K562 (cell line): ENCODE measurements around the gene EPHB2. TPM values are rescaled to one million over a fixed set of nuclear protein-coding genes. Genes with fewer than 3 reads are reported as not detected.

Source experiments
- ATAC-seq: fragments of 200-7000 bp; cut with Tn5 transposase; 3 replicates; pipeline ENCODE4 v1.9.1; 2020; ENCODE audit warnings: moderate library complexity
- BruUV-seq: library from RNA; stranded (reverse); fragments of 400-500 nt; replicated peaks from 2 replicates; lab custom pipeline; 2021; lab: Mats Ljungman, UMichigan
- CTCF ChIA-PET: fragments of 300-600 bp; formaldehyde crosslinking; extraction: SDS; loops from one replicate; lab custom pipeline; 2021; ENCODE audit warnings: low intra/inter-chr PET ratio; lab: Yijun Ruan, JAX
- POLR2A ChIA-PET: fragments of 300-600, 350-650 bp; sonication (Branson Sonifier 250); formaldehyde crosslinking; extraction: SDS; loops from one replicate; lab custom pipeline; 2021; ENCODE audit warnings: antibody characterized with exemption, inconsistent platforms; lab: Yijun Ruan, JAX
- DNase-seq, 4 experiments: peaks; one replicate each; pipeline versions ENCODE4 v3.0.0 to v3.0.0-alpha.2; 2011 to 2018; ENCODE audit warnings: low spot score in 3 of 4, mixed read lengths in 3 of 4; ENCODE audit errors: extremely low read depth in 1 of 4
- FAIRE-seq: peaks from 2 replicates; lab custom pipeline; 2011; peaks lifted over from hg19 to GRCh38; lab: Jason Lieb, UNC
- H2AFZ ChIP-seq: 2 replicates; pipeline ENCODE4 v1.6.0; 2011; ENCODE audit warnings: low read depth, low read length, control low read depth, inconsistent platforms
- H3K27ac ChIP-seq: fragments of 200-600 bp; 3 replicates; pipeline ENCODE4 v1.8.0; 2011; ENCODE audit warnings: low read depth, mild to moderate bottlenecking, control low read depth, inconsistent platforms, low read length, moderate library complexity, mixed read lengths; ENCODE audit errors: extremely low read depth
- H3K27me3 ChIP-seq, 2 experiments: fragments of 300-600 bp in 1 of 2; 2 replicates in 1 of 2; 3 replicates in 1 of 2; pipeline versions ENCODE4 v1.6.0 to v1.8.0; 2011; ENCODE audit warnings: inconsistent platforms in 2 of 2, low read length in 2 of 2, mild to moderate bottlenecking in 1 of 2, mixed read lengths in 1 of 2, moderate library complexity in 1 of 2; ENCODE audit not compliant: control insufficient read depth in 2 of 2, insufficient read depth in 2 of 2
- H3K36me3 ChIP-seq: fragments of 300-600 bp; 3 replicates; pipeline ENCODE4 v1.8.0; 2011; ENCODE audit warnings: mild to moderate bottlenecking, low read length, inconsistent platforms; ENCODE audit not compliant: control insufficient read depth, insufficient read depth
- H3K4me1 ChIP-seq, 2 experiments: fragments of 200-600 bp in 1 of 2; replicated peaks in 1 of 2; 2 replicates in 1 of 2; 3 replicates in 1 of 2; pipeline versions ENCODE4 v1.5.1 to v1.8.0; 2011; ENCODE audit warnings: inconsistent platforms in 2 of 2, low read length in 2 of 2, mild to moderate bottlenecking in 1 of 2, mixed read lengths in 1 of 2, moderate library complexity in 1 of 2; ENCODE audit not compliant: control insufficient read depth in 2 of 2, insufficient read depth in 2 of 2
- H3K4me2 ChIP-seq: 2 replicates; pipeline ENCODE4 v1.6.1; 2011; ENCODE audit warnings: low read length, control low read depth, inconsistent platforms, mixed read lengths; ENCODE audit not compliant: insufficient read depth
- H3K4me3 ChIP-seq: fragments of 200-600 bp; sonication (generic), shearing (Covaris generic); 2 replicates; pipeline ENCODE4 v1.5.1; 2016; ENCODE audit warnings: control low read depth, inconsistent platforms
- H3K79me2 ChIP-seq: fragments of 200-600 bp; 3 replicates; pipeline ENCODE4 v1.8.0; 2011; ENCODE audit warnings: low read length, inconsistent platforms; ENCODE audit not compliant: control insufficient read depth, insufficient read depth
- H3K9ac ChIP-seq, 2 experiments: 2 replicates each; pipeline versions ENCODE4 v1.6.0 to v1.6.1; 2011; ENCODE audit warnings: low read depth in 2 of 2, low read length in 2 of 2, control low read depth in 1 of 2, inconsistent platforms in 1 of 2, mild to moderate bottlenecking in 1 of 2, mixed read lengths in 1 of 2; ENCODE audit not compliant: insufficient read depth in 1 of 2
- H3K9me1 ChIP-seq: one replicate; pipeline ENCODE4 v1.6.0; 2011; ENCODE audit warnings: inconsistent platforms, mild to moderate bottlenecking, low read length, moderate library complexity; ENCODE audit not compliant: control insufficient read depth, insufficient read depth
- H3K9me3 ChIP-seq: replicated peaks from 2 replicates; pipeline ENCODE4 v1.5.1; 2011; ENCODE audit warnings: low read depth, low read length, inconsistent platforms; ENCODE audit not compliant: control insufficient read depth, insufficient read depth
- H4K20me1 ChIP-seq: replicated peaks from 2 replicates; pipeline ENCODE4 v1.6.1; 2011; ENCODE audit warnings: low read length, inconsistent platforms, mixed read lengths; ENCODE audit not compliant: control insufficient read depth, insufficient read depth
- BCL6 ChIP-seq: fragments of 250-450 bp; sonication (Bioruptor Pico); IDR thresholded peaks from 2 replicates; pipeline ENCODE4 v1.4.0; 2020
- BCOR ChIP-seq: fragments of 450-650 bp; IDR thresholded peaks from 2 replicates; pipeline ENCODE4 v1.6.1; 2016
- CBX5 ChIP-seq: IDR thresholded peaks from 2 replicates; pipeline ENCODE4 v1.6.1; 2014; ENCODE audit warnings: low read depth, borderline replicate concordance
- FOXA3 ChIP-seq, 2 experiments: fragments of 450-650 bp in 1 of 2; sonication (generic) in 1 of 2; formaldehyde crosslinking; IDR thresholded peaks in 1 of 2; conservative IDR thresholded peaks in 1 of 2; 2 replicates each; pipeline versions ENCODE4 v1.4.0 to v1.8.0; 2020 to 2022; ENCODE audit warnings: mild to moderate bottlenecking in 2 of 2, missing genetic modification reagents in 1 of 2
- IRF2 ChIP-seq: sonication (generic); formaldehyde crosslinking; IDR thresholded peaks from 2 replicates; pipeline ENCODE4 v1.8.1; 2022; ENCODE audit warnings: mild to moderate bottlenecking, missing genetic modification reagents
- RBM25 ChIP-seq: fragments of 200-400 bp; formaldehyde crosslinking; IDR thresholded peaks from 2 replicates; pipeline ENCODE4 v1.6.1; 2018; ENCODE audit warnings: low read length, low read depth, moderate library complexity; ENCODE audit not compliant: severe bottlenecking
- ZNF143 ChIP-seq: sonication (generic); formaldehyde crosslinking; IDR thresholded peaks from 2 replicates; pipeline ENCODE4 v1.9.0; 2022; ENCODE audit warnings: mild to moderate bottlenecking, missing genetic modification reagents
- ZNF785 ChIP-seq: fragments of 250-450 bp; sonication (Bioruptor Pico); IDR thresholded peaks from 2 replicates; pipeline ENCODE4 v1.4.0; 2020; ENCODE audit warnings: mild to moderate bottlenecking
- WGBS: fragments of 100-300 bp; shearing (Covaris generic); methylation state at CpG from one replicate; pipeline ENCODE4 v1.1.6; 2016; ENCODE audit warnings: low coverage, mixed read lengths; ENCODE audit not compliant: insufficient coverage; ENCODE audit errors: missing lambda C conversion rate; 5-methylcytosine and 5-hydroxymethylcytosine counted together
- in situ Hi-C: fragments of 300-500 bp; cut with MboI; formaldehyde crosslinking; loops from 4 replicates; pipeline ENCODE4 v1.15.0; 2018; ENCODE audit warnings: inconsistent platforms, mixed read lengths
- intact Hi-C: fragments of 100-400 bp; cut with micrococcal nuclease; formaldehyde crosslinking; loops from 2 replicates; pipeline ENCODE4 v1.14.2; 2022
- polyA plus RNA-seq, 8 experiments: library from polyadenylated mRNA; depleted of rRNA in 4 of 8; stranded (reverse) in 5 of 8; unstranded in 3 of 8; fragments of >200 nt; fragmentation: Nextera tagmentation in 2 of 8; fragmentation: Illumina TruSeq in 1 of 8; extraction: Ambion mirVana in 2 of 8; extraction: Trizol in 1 of 8; gene quantifications; 2 replicates each; pipeline versions ENCODE4 v1.2.1 to v1.2.3, GENCODE V29; 2011 to 2014; ENCODE audit warnings: inconsistent platforms in 1 of 8, missing spikeins in 1 of 8
- total RNA-seq, 7 experiments: library from RNA; depleted of rRNA in 6 of 7; stranded (reverse); fragments of >200 nt in 6 of 7; fragmentation: Illumina TruSeq in 2 of 7; extraction: Trizol in 2 of 7; gene quantifications; 2 replicates each; pipeline versions ENCODE4 v1.2.1 to v1.2.3, GENCODE V29; 2011 to 2021; ENCODE audit warnings: low replicate concordance in 1 of 7
- TF ChIP-seq, protein P1 (sequence below): sonication (generic); formaldehyde crosslinking; IDR thresholded peaks from 2 replicates; pipeline ENCODE4 v1.8.1; 2023; ENCODE audit warnings: mild to moderate bottlenecking, missing genetic modification reagents

EPHB2 gene
- total and polyA plus RNA-seq, 9 of the 15 experiments (the other 6 are each of a cell fraction or from before 2014, with no cell fraction given): not detected

DNA sequence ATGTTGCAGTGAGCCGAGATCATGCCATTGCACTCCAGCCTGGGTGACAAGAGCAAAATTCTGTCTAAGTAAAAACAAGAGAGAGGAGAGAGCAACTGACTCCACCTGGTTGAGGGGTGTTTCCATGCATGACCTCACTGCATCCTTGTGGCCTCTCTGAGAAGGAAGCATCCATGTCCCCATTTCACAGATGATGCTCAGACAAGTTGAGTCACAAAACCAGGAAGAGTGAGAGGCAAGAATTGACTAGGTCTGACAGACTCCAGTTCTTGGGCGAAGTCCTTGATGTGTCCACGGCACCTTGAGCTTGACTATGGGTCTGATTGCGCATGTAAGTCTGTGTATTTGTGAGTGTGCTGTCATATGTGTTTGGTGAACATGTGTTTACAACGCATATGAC is 156.2 kb downstream of the EPHB2 start:
- DNase-seq: no peak
- no peak for ATAC-seq
- no peak for FAIRE-seq
- H3K36me3 ChIP-seq: no peaks in the 10 kb centered on the region
- no peak overlapping the region for H3K9ac ChIP-seq
- no peak for TF ChIP-seq ZNF143 (CRISPR knock-in tag)
- no peak for TF ChIP-seq BCL6 (CRISPR knock-in tag)
- TF ChIP-seq, protein P1, sequence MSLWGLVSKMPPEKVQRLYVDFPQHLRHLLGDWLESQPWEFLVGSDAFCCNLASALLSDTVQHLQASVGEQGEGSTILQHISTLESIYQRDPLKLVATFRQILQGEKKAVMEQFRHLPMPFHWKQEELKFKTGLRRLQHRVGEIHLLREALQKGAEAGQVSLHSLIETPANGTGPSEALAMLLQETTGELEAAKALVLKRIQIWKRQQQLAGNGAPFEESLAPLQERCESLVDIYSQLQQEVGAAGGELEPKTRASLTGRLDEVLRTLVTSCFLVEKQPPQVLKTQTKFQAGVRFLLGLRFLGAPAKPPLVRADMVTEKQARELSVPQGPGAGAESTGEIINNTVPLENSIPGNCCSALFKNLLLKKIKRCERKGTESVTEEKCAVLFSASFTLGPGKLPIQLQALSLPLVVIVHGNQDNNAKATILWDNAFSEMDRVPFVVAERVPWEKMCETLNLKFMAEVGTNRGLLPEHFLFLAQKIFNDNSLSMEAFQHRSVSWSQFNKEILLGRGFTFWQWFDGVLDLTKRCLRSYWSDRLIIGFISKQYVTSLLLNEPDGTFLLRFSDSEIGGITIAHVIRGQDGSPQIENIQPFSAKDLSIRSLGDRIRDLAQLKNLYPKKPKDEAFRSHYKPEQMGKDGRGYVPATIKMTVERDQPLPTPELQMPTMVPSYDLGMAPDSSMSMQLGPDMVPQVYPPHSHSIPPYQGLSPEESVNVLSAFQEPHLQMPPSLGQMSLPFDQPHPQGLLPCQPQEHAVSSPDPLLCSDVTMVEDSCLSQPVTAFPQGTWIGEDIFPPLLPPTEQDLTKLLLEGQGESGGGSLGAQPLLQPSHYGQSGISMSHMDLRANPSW (CRISPR knock-in tag): no peak
- TF ChIP-seq CBX5: no peak
- no peak for TF ChIP-seq IRF2 (CRISPR knock-in tag)
- TF ChIP-seq FOXA3 (CRISPR knock-in tag; conservative IDR thresholded peaks at IDR 0.05 in 1 of 2, IDR thresholded peaks at IDR 0.05 in 1 of 2): no peak
- no peak for TF ChIP-seq ZNF785 (CRISPR knock-in tag)
- peak; percentile 73 for TF ChIP-seq RBM25
- peak; percentile 29; the same call in 1 of the 2 replicates for TF ChIP-seq BCOR
- no peaks in the 10 kb centered on the region; the same call in 1 of the 2 replicates for H3K9me3 ChIP-seq
- H2AFZ ChIP-seq: no peak overlapping the region
- no peak overlapping the region for H3K4me3 ChIP-seq
- in situ Hi-C loops (no loop called here), intact Hi-C loops (no loop called here)
- H3K27ac ChIP-seq: no peak overlapping the region
- H3K9me1 ChIP-seq: no peaks in the 10 kb centered on the region
- no peaks in the 10 kb centered on the region for H3K79me2 ChIP-seq
- 2% methylated on average over 5 of the region's 5 CpGs for WGBS
- ChIA-PET POLR2A (no interaction called here), CTCF (no interaction called here)
- peaks cover 33 to 65% of the 10 kb centered on the region in 2 experiments for H3K27me3 ChIP-seq
- no peaks in the 10 kb centered on the region; the same call in none of the 2 replicates for H4K20me1 ChIP-seq
- BruUV-seq: no TSS peak
- no peak overlapping the region for H3K4me2 ChIP-seq
- no peaks in the 10 kb centered on the region for H3K4me1 ChIP-seq
